Mucosa of rectum (tissue), 2 donors: Measurements from ENCODE around the gene KIF6.

ENCODE experiments used
- H3K27ac ChIP-seq, 2 donors: one replicate each; pipeline ENCODE4 v1.7.0; 2013; ENCODE audit warnings: inconsistent platforms in 2 of 2, low read depth in 2 of 2, low read length in 2 of 2
- H3K27me3 ChIP-seq, 2 donors: one replicate each; pipeline ENCODE4 v1.7.0; 2013; ENCODE audit warnings: low read length in 2 of 2; ENCODE audit not compliant: control insufficient read depth in 2 of 2, insufficient read depth in 2 of 2
- H3K36me3 ChIP-seq, 2 donors: one replicate each; pipeline ENCODE4 v1.7.0; 2013; ENCODE audit warnings: low read length in 2 of 2; ENCODE audit not compliant: control insufficient read depth in 2 of 2, insufficient read depth in 2 of 2
- H3K4me1 ChIP-seq, 2 donors: one replicate each; pipeline ENCODE4 v1.7.0; 2013; ENCODE audit warnings: low read length in 2 of 2, mild to moderate bottlenecking in 1 of 2; ENCODE audit not compliant: control insufficient read depth in 2 of 2, insufficient read depth in 2 of 2
- H3K4me3 ChIP-seq, 2 donors: one replicate each; pipeline ENCODE4 v1.7.0; 2013; ENCODE audit warnings: low read length in 2 of 2
- H3K9ac ChIP-seq, 2 donors: one replicate each; pipeline ENCODE4 v1.7.0; 2013; ENCODE audit warnings: low read length in 2 of 2, low read depth in 1 of 2, mild to moderate bottlenecking in 1 of 2
- H3K9me3 ChIP-seq, 2 donors: one replicate each; pipeline ENCODE4 v1.7.0; 2013; ENCODE audit warnings: low read length in 2 of 2; ENCODE audit not compliant: control insufficient read depth in 2 of 2
- donor health status: healthy.
- donor health status: Normal muscosa, but diverticular disease.

The KIF6 gene

GRCh38 chr6:39756582-39756981 is 31.4 kb upstream of the KIF6 start:
- no peak overlapping the region for H3K9ac ChIP-seq
- no peaks in the 10 kb centered on the region for H3K27me3 ChIP-seq
- no peaks in the 10 kb centered on the region for H3K4me1 ChIP-seq
- H3K4me3 ChIP-seq = no peak overlapping the region
- H3K9me3 ChIP-seq = no peaks in the 10 kb centered on the region
- no peaks in the 10 kb centered on the region for H3K36me3 ChIP-seq
- H3K27ac ChIP-seq = no peak overlapping the region

GRCh38 chr6:39755231-39755630 is 30.0 kb upstream of the KIF6 start:
- Histone ChIP-seq H3K27me3 (no peaks in the 10 kb centered on the region), H3K4me3 (no peak overlapping the region), H3K36me3 (no peaks in the 10 kb centered on the region), H3K9me3 (no peaks in the 10 kb centered on the region), H3K9ac (no peak overlapping the region), H3K27ac (no peak overlapping the region), H3K4me1 (no peaks in the 10 kb centered on the region)

GRCh38 chr6:39754514-39755115 is 29.4 kb upstream of the KIF6 start:
- H3K27ac ChIP-seq = peak overlapping the region in 1 of 2 donors; percentile 10

GRCh38 chr6:39753725-39754045 is 28.5 kb upstream of the KIF6 start:
- H3K27ac ChIP-seq = no peak overlapping the region
- H3K9ac ChIP-seq = no peak overlapping the region
- no peaks in the 10 kb centered on the region for H3K4me1 ChIP-seq

More at GRCh38 chr6:39754514-39755115, 29.4 kb upstream of the KIF6 start:
- Histone ChIP-seq H3K9me3 (no peaks in the 10 kb centered on the region), H3K4me3 (no peak overlapping the region), H3K9ac (no peak overlapping the region), H3K36me3 (no peaks in the 10 kb centered on the region), H3K4me1 (no peaks in the 10 kb centered on the region), H3K27me3 (no peaks in the 10 kb centered on the region)

GRCh38 chr6:39752835-39753724 is 27.9 kb upstream of the KIF6 start:
- Histone ChIP-seq H3K36me3 (no peaks in the 10 kb centered on the region), H3K9me3 (no peaks in the 10 kb centered on the region), H3K4me3 (no peak overlapping the region), H3K9ac (no peak overlapping the region), H3K27me3 (no peaks in the 10 kb centered on the region), H3K27ac (no peak overlapping the region), H3K4me1 (no peaks in the 10 kb centered on the region)

More at GRCh38 chr6:39753725-39754045, 28.5 kb upstream of the KIF6 start:
- no peaks in the 10 kb centered on the region for H3K9me3 ChIP-seq
- H3K4me3 ChIP-seq = no peak overlapping the region
- no peaks in the 10 kb centered on the region for H3K36me3 ChIP-seq
- no peaks in the 10 kb centered on the region for H3K27me3 ChIP-seq

GRCh38 chr6:39746795-39747194 is 21.6 kb upstream of the KIF6 start:
- Histone ChIP-seq H3K9me3 (no peaks in the 10 kb centered on the region), H3K36me3 (no peaks in the 10 kb centered on the region), H3K27ac (no peak overlapping the region), H3K9ac (no peak overlapping the region), H3K4me1 (no peaks in the 10 kb centered on the region), H3K4me3 (no peak overlapping the region), H3K27me3 (no peaks in the 10 kb centered on the region)

- peaks cover 3 to 5% of the 10 kb centered on the region in 2 donors for H3K27me3 ChIP-seq
- H3K4me3 ChIP-seq = no peak overlapping the region
- no peak overlapping the region for H3K27ac ChIP-seq
- no peaks in the 10 kb centered on the region for H3K9me3 ChIP-seq
- H3K9ac ChIP-seq = no peak overlapping the region
- H3K4me1 ChIP-seq = no peaks in the 10 kb centered on the region
- no peaks in the 10 kb centered on the region for H3K36me3 ChIP-seq
Observed at GRCh38 chr6:39733704-39734103, 8.5 kb upstream of the KIF6 start.

- no peak overlapping the region for H3K9ac ChIP-seq
- H3K9me3 ChIP-seq = no peaks in the 10 kb centered on the region
- no peak overlapping the region for H3K27ac ChIP-seq
- H3K4me3 ChIP-seq = no peak overlapping the region
- no peaks in the 10 kb centered on the region for H3K4me1 ChIP-seq
- peaks cover 3 to 5% of the 10 kb centered on the region in 2 donors for H3K27me3 ChIP-seq
- H3K36me3 ChIP-seq = no peaks in the 10 kb centered on the region
Observed at GRCh38 chr6:39731565-39731964, 6.4 kb upstream of the KIF6 start.

- Histone ChIP-seq H3K36me3 (no peaks in the 10 kb centered on the region), H3K4me1 (no peaks in the 10 kb centered on the region), H3K9me3 (no peaks in the 10 kb centered on the region), H3K27me3 (peaks cover 3 to 5% of the 10 kb centered on the region in 2 donors), H3K9ac (no peak overlapping the region), H3K27ac (no peak overlapping the region), H3K4me3 (no peak overlapping the region)
Observed at GRCh38 chr6:39729945-39730344, 4.7 kb upstream of the KIF6 start.

- Histone ChIP-seq H3K4me1 (peaks cover 0 to 4% of the 10 kb centered on the region in 2 donors), H3K9ac (no peak overlapping the region), H3K4me3 (peak overlapping the region; percentile 85 to 86), H3K36me3 (no peaks in the 10 kb centered on the region), H3K9me3 (no peaks in the 10 kb centered on the region), H3K27ac (no peak overlapping the region), H3K27me3 (no peaks in the 10 kb centered on the region)
Observed at GRCh38 chr6:39725632-39725997, 407 bp upstream of the KIF6 start.
